ENCODE measurements around the gene TRAPPC2L. TPM values are rescaled to one million over a fixed set of nuclear protein-coding genes. Genes with fewer than 3 reads are reported as not detected.

The TRAPPC2L gene
- total and polyA plus RNA-seq, 5 donors from 2014 or later: 49.5 to 164 (median 126) TPM

DNA sequence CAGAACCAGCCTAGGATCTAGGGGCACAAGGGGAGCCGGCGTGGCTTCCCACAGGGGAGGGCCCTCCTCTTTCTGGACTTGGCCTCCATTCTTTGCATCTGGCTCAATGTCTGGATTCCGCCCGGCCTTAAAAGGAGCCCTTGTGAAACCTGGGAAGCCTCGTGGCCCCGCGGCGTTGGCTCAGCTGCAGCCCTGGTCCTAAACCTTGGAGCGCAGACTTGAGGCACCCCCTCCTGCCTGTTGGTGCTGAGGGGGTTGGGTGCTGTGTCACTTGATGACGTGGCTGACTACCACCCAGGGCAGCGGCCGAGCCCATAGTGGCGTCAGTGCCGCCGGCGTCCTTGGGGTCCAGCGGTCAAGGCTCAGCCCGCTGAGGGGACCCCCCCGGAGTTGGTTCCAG, 4.4 kb downstream of the TRAPPC2L start:
- peaks cover 33% of the 10 kb centered on the region for H3K36me3 ChIP-seq (ENCODE audit: control insufficient read depth, insufficient read depth, low read length)
- Mint-ChIP-seq H3K36me3 (peaks cover 10% of the 10 kb centered on the region), H3K4me3 (peak overlapping the region in 1 of 4 donors; percentile 63), H3K27me3 (no peaks in the 10 kb centered on the region), H3K4me1 (peaks cover 0 to 23% (median 10%) of the 10 kb centered on the region in 4 donors), H3K9me3 (no peaks in the 10 kb centered on the region), H3K27ac (no peak overlapping the region)
- no peak overlapping the region for H3K4me3 ChIP-seq (ENCODE audit: low read depth, low read length)
- ATAC-seq (ENCODE audit: low read depth in 2 of 2) (no peak), DNase-seq (no peak)
- H3K9me3 ChIP-seq (ENCODE audit: control insufficient read depth in 2 of 2, low read length in 2 of 2): no peaks in the 10 kb centered on the region
- peaks cover 19% of the 10 kb centered on the region for H3K4me1 ChIP-seq (ENCODE audit: control insufficient read depth, insufficient read depth, low read length, poor library complexity, severe bottlenecking)
- no peak overlapping the region for H3K27ac ChIP-seq (ENCODE audit: insufficient read depth, low read length, poor library complexity, severe bottlenecking)
- H3K27me3 ChIP-seq (ENCODE audit: control insufficient read depth, insufficient read depth, low read length): no peaks in the 10 kb centered on the region

DNA sequence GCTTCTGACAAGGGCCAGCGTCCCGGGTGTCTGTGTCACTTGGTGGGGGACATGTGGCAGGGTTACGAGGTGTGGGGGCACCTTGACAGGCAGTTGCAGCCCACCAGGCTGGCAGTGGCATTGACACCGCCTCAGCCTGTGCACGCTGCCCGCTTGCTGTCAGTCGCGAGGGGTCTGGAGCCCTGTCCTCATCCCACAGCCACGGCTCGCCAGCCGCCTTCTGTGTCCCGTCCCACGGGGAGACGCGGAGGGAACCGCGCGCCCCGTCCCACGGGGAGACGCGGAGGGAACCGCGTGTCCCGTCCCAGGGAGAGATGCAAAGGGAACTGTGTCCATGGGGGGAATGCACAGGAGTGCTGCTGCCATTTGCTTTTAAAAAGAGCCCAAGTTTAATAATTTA, 6.0 kb downstream of the TRAPPC2L start:
- Mint-ChIP-seq H3K4me1 (peaks cover 0 to 15% (median 7%) of the 10 kb centered on the region in 4 donors), H3K27ac (no peak overlapping the region), H3K36me3 (peaks cover 10% of the 10 kb centered on the region), H3K4me3 (no peak overlapping the region), H3K27me3 (no peaks in the 10 kb centered on the region), H3K9me3 (peaks cover 0 to 1% (median 0%) of the 10 kb centered on the region in 7 donors)
- no peak overlapping the region for H3K27ac ChIP-seq (ENCODE audit: insufficient read depth, low read length, poor library complexity, severe bottlenecking)
- peaks cover 10% of the 10 kb centered on the region for H3K4me1 ChIP-seq (ENCODE audit: control insufficient read depth, insufficient read depth, low read length, poor library complexity, severe bottlenecking)
- no peak for DNase-seq
- H3K36me3 ChIP-seq (ENCODE audit: control insufficient read depth, insufficient read depth, low read length): peaks cover 33% of the 10 kb centered on the region
- no peak for ATAC-seq (ENCODE audit: low read depth in 2 of 2)
- no peaks in the 10 kb centered on the region for H3K9me3 ChIP-seq (ENCODE audit: control insufficient read depth in 2 of 2, low read length in 2 of 2)
- H3K27me3 ChIP-seq (ENCODE audit: control insufficient read depth, insufficient read depth, low read length): no peaks in the 10 kb centered on the region
- H3K4me3 ChIP-seq (ENCODE audit: low read depth, low read length): no peak overlapping the region

DNA sequence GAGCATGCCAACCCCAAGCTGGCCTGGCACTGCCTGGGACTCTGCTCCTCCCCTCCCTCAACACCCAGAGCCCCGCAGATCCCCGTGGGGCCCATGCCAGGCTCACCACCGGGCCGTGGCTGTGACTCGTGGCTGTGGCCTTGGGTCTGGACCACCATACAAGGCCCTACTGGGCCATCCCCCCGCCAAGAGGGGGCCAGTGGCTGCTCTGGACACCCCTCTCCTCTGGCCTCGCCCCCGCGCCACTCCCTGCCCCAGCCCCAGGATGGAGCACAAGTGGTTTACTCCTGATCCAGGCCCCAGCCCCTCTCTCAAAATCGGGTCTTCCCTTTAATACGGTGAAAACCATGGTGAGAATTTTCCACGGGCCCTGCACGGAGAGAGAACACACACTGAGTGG, 6.5 kb downstream of the TRAPPC2L start:
- Mint-ChIP-seq H3K27me3 (no peaks in the 10 kb centered on the region), H3K27ac (peak overlapping the region in 1 of 3 donors; percentile 38), H3K4me1 (peaks cover 0 to 11% (median 4%) of the 10 kb centered on the region in 4 donors), H3K9me3 (peaks cover 0 to 1% (median 0%) of the 10 kb centered on the region in 7 donors), H3K36me3 (peaks cover 10% of the 10 kb centered on the region), H3K4me3 (no peak overlapping the region)
- H3K4me3 ChIP-seq (ENCODE audit: low read depth, low read length): no peak overlapping the region
- peaks cover 5% of the 10 kb centered on the region for H3K4me1 ChIP-seq (ENCODE audit: control insufficient read depth, insufficient read depth, low read length, poor library complexity, severe bottlenecking)
- no peaks in the 10 kb centered on the region for H3K27me3 ChIP-seq (ENCODE audit: control insufficient read depth, insufficient read depth, low read length)
- peaks cover 33% of the 10 kb centered on the region for H3K36me3 ChIP-seq (ENCODE audit: control insufficient read depth, insufficient read depth, low read length)
- H3K27ac ChIP-seq (ENCODE audit: insufficient read depth, low read length, poor library complexity, severe bottlenecking): no peak overlapping the region
- ATAC-seq (ENCODE audit: low read depth in 2 of 2) (no peak), DNase-seq (no peak)
- H3K9me3 ChIP-seq (ENCODE audit: control insufficient read depth in 2 of 2, low read length in 2 of 2): no peaks in the 10 kb centered on the region

GRCh38 chr16:88864099-88864498, 7.2 kb downstream of the TRAPPC2L start:
- no peak overlapping the region for H3K27ac Mint-ChIP-seq
- H3K27me3 ChIP-seq (ENCODE audit: control insufficient read depth, insufficient read depth, low read length): no peaks in the 10 kb centered on the region
- H3K4me3 Mint-ChIP-seq: no peak overlapping the region

GRCh38 chr16:88864521-88864920, 7.6 kb downstream of the TRAPPC2L start:
- Mint-ChIP-seq H3K27me3 (no peaks in the 10 kb centered on the region), H3K4me3 (no peak overlapping the region), H3K27ac (no peak overlapping the region), H3K9me3 (peaks cover 0 to 1% (median 0%) of the 10 kb centered on the region in 7 donors), H3K36me3 (peaks cover 10% of the 10 kb centered on the region), H3K4me1 (peaks cover 0 to 4% (median under 1%) of the 10 kb centered on the region in 4 donors)
- no peak for DNase-seq
- peaks cover 3% of the 10 kb centered on the region for H3K4me1 ChIP-seq (ENCODE audit: control insufficient read depth, insufficient read depth, low read length, poor library complexity, severe bottlenecking)
- no peaks in the 10 kb centered on the region for H3K27me3 ChIP-seq (ENCODE audit: control insufficient read depth, insufficient read depth, low read length)
- no peak for ATAC-seq (ENCODE audit: low read depth in 2 of 2)
- H3K4me3 ChIP-seq (ENCODE audit: low read depth, low read length): no peak overlapping the region
- peaks cover 28% of the 10 kb centered on the region for H3K36me3 ChIP-seq (ENCODE audit: control insufficient read depth, insufficient read depth, low read length)
- H3K27ac ChIP-seq (ENCODE audit: insufficient read depth, low read length, poor library complexity, severe bottlenecking): no peak overlapping the region
- H3K9me3 ChIP-seq (ENCODE audit: control insufficient read depth in 2 of 2, low read length in 2 of 2): no peaks in the 10 kb centered on the region

More at GRCh38 chr16:88864099-88864498, 7.2 kb downstream of the TRAPPC2L start:
- no peaks in the 10 kb centered on the region for H3K27me3 Mint-ChIP-seq
- peaks cover 0 to 5% (median 2%) of the 10 kb centered on the region in 4 donors for H3K4me1 Mint-ChIP-seq
- H3K9me3 Mint-ChIP-seq: peaks cover 0 to 1% (median 0%) of the 10 kb centered on the region in 7 donors
- Histone ChIP-seq H3K4me1 (ENCODE audit: control insufficient read depth, insufficient read depth, low read length, poor library complexity, severe bottlenecking) (peaks cover 3% of the 10 kb centered on the region), H3K27ac (ENCODE audit: insufficient read depth, low read length, poor library complexity, severe bottlenecking) (no peak overlapping the region), H3K36me3 (ENCODE audit: control insufficient read depth, insufficient read depth, low read length) (peaks cover 33% of the 10 kb centered on the region), H3K9me3 (ENCODE audit: control insufficient read depth in 2 of 2, low read length in 2 of 2) (no peaks in the 10 kb centered on the region), H3K4me3 (ENCODE audit: low read depth, low read length) (no peak overlapping the region)
- DNase-seq (no peak), ATAC-seq (ENCODE audit: low read depth in 2 of 2) (no peak)
- peaks cover 10% of the 10 kb centered on the region for H3K36me3 Mint-ChIP-seq

GRCh38 chr16:88865310-88865709, 8.4 kb downstream of the TRAPPC2L start:
- H3K27ac ChIP-seq (ENCODE audit: insufficient read depth, low read length, poor library complexity, severe bottlenecking): no peak overlapping the region
- no peak for DNase-seq
- H3K27me3 Mint-ChIP-seq: peaks cover 4% of the 10 kb centered on the region
- H3K4me3 Mint-ChIP-seq: no peak overlapping the region
- H3K27ac Mint-ChIP-seq: no peak overlapping the region
- H3K27me3 ChIP-seq (ENCODE audit: control insufficient read depth, insufficient read depth, low read length): no peaks in the 10 kb centered on the region
- peaks cover 0 to 2% (median 0%) of the 10 kb centered on the region in 4 donors for H3K4me1 Mint-ChIP-seq
- peaks cover 20% of the 10 kb centered on the region for H3K36me3 ChIP-seq (ENCODE audit: control insufficient read depth, insufficient read depth, low read length)
- no peaks in the 10 kb centered on the region for H3K4me1 ChIP-seq (ENCODE audit: control insufficient read depth, insufficient read depth, low read length, poor library complexity, severe bottlenecking)
- peaks cover 0 to 1% (median 0%) of the 10 kb centered on the region in 7 donors for H3K9me3 Mint-ChIP-seq
- no peak for ATAC-seq (ENCODE audit: low read depth in 2 of 2)
- no peak overlapping the region for H3K4me3 ChIP-seq (ENCODE audit: low read depth, low read length)
- H3K36me3 Mint-ChIP-seq: peaks cover 10% of the 10 kb centered on the region
- no peaks in the 10 kb centered on the region for H3K9me3 ChIP-seq (ENCODE audit: control insufficient read depth in 2 of 2, low read length in 2 of 2)

- Histone ChIP-seq H3K4me3 (ENCODE audit: low read depth, low read length) (no peak overlapping the region), H3K9me3 (ENCODE audit: control insufficient read depth in 2 of 2, low read length in 2 of 2) (no peaks in the 10 kb centered on the region), H3K27me3 (ENCODE audit: control insufficient read depth, insufficient read depth, low read length) (no peaks in the 10 kb centered on the region), H3K36me3 (ENCODE audit: control insufficient read depth, insufficient read depth, low read length) (peaks cover 16% of the 10 kb centered on the region), H3K4me1 (ENCODE audit: control insufficient read depth, insufficient read depth, low read length, poor library complexity, severe bottlenecking) (no peaks in the 10 kb centered on the region), H3K27ac (ENCODE audit: insufficient read depth, low read length, poor library complexity, severe bottlenecking) (no peak overlapping the region)
- Mint-ChIP-seq H3K36me3 (peaks cover 9% of the 10 kb centered on the region), H3K27ac (no peak overlapping the region), H3K9me3 (peaks cover 0 to 1% (median 0%) of the 10 kb centered on the region in 7 donors), H3K4me1 (peaks cover 0 to 2% (median under 1%) of the 10 kb centered on the region in 4 donors), H3K27me3 (peaks cover 8% of the 10 kb centered on the region), H3K4me3 (no peak overlapping the region)
- DNase-seq (no peak), ATAC-seq (ENCODE audit: low read depth in 2 of 2) (no peak)
Observed at GRCh38 chr16:88865742-88866141, 8.8 kb downstream of the TRAPPC2L start.

All from CD4-positive, CD25-positive, alpha-beta regulatory T cell (primary cell).